Measurements from ENCODE around the gene TIRAP. TPM values are rescaled to one million over a fixed set of nuclear protein-coding genes. Genes with fewer than 3 reads are reported as not detected.

Gene TIRAP
- total RNA-seq, 1 donor from 2014 or later, result 10.0 TPM

DNA sequence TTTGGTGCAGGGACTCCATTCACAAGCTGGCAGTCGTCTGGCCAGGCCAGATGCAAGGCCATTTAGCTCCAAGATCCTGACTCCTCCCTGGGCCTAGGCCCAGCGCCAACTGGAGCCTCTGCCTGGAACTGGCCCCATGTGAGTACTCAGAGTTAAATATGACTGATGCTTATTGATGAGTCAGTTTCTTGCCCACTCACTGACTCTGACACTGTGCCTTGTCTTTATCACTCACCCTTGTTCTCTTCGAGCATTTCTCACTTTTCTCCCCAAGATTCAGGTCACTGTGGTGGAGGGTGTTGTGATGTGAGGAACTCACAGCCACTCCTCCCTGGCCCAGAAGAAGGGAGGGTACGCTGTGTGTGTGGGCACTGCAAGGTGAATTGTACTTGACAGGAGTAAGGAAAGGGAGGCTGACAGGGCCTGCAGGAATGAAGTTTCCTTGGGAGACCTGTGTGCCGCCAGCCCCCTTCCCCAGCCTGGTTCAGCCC is 49.4 kb downstream of the TIRAP start:
- no peak overlapping the region for H3K4me3 Mint-ChIP-seq
- H3K9me3 Mint-ChIP-seq, result no peaks in the 10 kb centered on the region
- no peaks in the 10 kb centered on the region for H3K27me3 Mint-ChIP-seq (ENCODE audit: low read depth)
- peaks cover 12% of the 10 kb centered on the region for H3K36me3 Mint-ChIP-seq
- TF ChIP-seq, protein P1, sequence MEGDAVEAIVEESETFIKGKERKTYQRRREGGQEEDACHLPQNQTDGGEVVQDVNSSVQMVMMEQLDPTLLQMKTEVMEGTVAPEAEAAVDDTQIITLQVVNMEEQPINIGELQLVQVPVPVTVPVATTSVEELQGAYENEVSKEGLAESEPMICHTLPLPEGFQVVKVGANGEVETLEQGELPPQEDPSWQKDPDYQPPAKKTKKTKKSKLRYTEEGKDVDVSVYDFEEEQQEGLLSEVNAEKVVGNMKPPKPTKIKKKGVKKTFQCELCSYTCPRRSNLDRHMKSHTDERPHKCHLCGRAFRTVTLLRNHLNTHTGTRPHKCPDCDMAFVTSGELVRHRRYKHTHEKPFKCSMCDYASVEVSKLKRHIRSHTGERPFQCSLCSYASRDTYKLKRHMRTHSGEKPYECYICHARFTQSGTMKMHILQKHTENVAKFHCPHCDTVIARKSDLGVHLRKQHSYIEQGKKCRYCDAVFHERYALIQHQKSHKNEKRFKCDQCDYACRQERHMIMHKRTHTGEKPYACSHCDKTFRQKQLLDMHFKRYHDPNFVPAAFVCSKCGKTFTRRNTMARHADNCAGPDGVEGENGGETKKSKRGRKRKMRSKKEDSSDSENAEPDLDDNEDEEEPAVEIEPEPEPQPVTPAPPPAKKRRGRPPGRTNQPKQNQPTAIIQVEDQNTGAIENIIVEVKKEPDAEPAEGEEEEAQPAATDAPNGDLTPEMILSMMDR (IDR thresholded peaks at IDR 0.05; ENCODE audit: unreplicated experiment), result no peak
- H3K4me1 Mint-ChIP-seq, result peaks cover 9% of the 10 kb centered on the region
- DNase-seq (ENCODE audit: low spot score in 2 of 2, unreplicated experiment in 2 of 2), result no peak
- no peak overlapping the region for H3K27ac Mint-ChIP-seq

DNA sequence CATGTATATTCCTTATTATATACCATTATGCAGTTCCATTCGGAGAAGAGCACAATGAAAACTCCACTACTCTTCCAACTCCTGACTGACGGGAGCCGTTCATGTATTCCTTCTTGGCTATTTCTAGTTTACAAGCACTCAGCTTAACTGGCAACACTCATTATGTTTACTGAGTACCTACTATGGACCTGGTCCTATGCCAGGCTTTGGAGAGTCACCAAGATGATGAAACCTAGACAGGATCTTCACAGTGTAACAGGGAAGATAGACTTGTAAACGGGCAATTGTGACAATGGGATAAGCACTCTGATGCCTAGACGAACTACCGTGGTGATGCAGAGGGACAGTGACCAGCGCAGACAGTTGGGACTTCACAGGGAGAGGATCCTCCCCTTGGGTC is 50.2 kb downstream of the TIRAP start:
- Mint-ChIP-seq H3K4me3 (no peak overlapping the region), H3K4me1 (peaks cover 15% of the 10 kb centered on the region), H3K27ac (no peak overlapping the region), H3K27me3 (ENCODE audit: low read depth) (no peaks in the 10 kb centered on the region), H3K36me3 (peaks cover 12% of the 10 kb centered on the region), H3K9me3 (no peaks in the 10 kb centered on the region)
- no peak for DNase-seq (ENCODE audit: low spot score in 2 of 2, unreplicated experiment in 2 of 2)
- TF ChIP-seq, protein P1 (IDR thresholded peaks at IDR 0.05; ENCODE audit: unreplicated experiment), result no peak

DNA sequence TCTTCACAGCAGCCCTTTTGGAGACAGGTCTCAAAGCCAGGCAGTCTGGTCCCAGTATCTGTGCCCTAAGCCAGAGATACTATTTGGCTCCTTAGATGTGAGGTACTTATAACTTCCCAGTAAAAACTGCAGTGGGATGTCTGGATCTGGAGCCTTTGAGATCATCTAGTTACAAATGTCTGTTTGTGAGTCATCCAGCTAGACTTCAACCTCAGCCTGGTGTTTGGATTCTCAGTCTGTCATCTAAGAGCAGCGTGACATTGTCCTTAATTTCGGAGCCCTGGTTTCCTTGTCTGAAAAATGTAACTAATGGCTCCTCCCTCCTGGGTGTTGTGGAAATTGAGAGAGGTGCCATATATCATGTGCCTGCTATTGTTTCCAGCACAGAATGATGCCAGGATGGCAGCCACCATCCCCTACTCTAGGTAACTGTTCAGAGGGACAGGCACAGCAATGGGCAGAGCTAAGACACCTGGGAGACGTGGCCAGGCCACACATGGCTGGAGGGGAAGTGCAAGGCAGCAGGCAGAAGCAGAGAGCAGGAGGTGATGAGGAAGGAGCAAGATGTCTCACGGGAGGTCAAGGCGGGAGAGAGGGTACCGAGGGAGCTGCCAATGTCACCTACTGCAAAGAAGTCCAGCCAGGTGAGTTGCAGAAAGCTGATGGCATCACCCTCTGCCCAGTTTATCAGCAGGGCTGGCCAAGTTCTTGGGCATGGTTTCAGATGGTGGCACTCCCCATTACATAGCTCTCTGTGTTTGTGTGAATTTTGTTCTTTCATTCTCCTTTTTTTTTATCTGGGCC is 52.0 kb downstream of the TIRAP start:
- H3K27me3 Mint-ChIP-seq (ENCODE audit: low read depth), result no peaks in the 10 kb centered on the region
- peaks cover 13% of the 10 kb centered on the region for H3K36me3 Mint-ChIP-seq
- no peak for DNase-seq (ENCODE audit: low spot score in 2 of 2, unreplicated experiment in 2 of 2)
- H3K27ac Mint-ChIP-seq, result peak overlapping the region; percentile 9
- H3K4me1 Mint-ChIP-seq, result peaks cover 25% of the 10 kb centered on the region
- no peaks in the 10 kb centered on the region for H3K9me3 Mint-ChIP-seq
- H3K4me3 Mint-ChIP-seq, result no peak overlapping the region
- TF ChIP-seq, protein P1 (IDR thresholded peaks at IDR 0.05; ENCODE audit: unreplicated experiment), result no peak

DNA sequence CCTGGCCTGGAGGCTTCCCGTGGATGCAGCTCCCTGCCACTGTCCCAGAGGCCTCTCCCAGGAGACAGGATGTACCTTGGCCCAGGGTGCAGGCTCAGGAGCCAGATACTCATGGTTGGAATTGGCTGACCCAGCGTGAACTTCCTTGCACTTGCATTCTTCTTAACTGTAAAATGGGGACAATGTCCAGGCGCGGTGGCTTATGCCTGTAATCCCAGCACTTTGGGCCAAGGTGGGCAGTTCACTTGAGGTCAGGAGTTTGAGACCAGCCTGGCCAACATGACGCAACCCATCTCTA is 52.5 kb downstream of the TIRAP start:
- H3K4me3 Mint-ChIP-seq, result no peak overlapping the region
- H3K27me3 Mint-ChIP-seq (ENCODE audit: low read depth), result no peaks in the 10 kb centered on the region
- H3K36me3 Mint-ChIP-seq, result peaks cover 13% of the 10 kb centered on the region
- H3K27ac Mint-ChIP-seq, result no peak overlapping the region
- no peak for DNase-seq (ENCODE audit: low spot score in 2 of 2, unreplicated experiment in 2 of 2)
- no peaks in the 10 kb centered on the region for H3K9me3 Mint-ChIP-seq
- TF ChIP-seq, protein P1 (IDR thresholded peaks at IDR 0.05; ENCODE audit: unreplicated experiment), result no peak
- H3K4me1 Mint-ChIP-seq, result peaks cover 31% of the 10 kb centered on the region

DNA sequence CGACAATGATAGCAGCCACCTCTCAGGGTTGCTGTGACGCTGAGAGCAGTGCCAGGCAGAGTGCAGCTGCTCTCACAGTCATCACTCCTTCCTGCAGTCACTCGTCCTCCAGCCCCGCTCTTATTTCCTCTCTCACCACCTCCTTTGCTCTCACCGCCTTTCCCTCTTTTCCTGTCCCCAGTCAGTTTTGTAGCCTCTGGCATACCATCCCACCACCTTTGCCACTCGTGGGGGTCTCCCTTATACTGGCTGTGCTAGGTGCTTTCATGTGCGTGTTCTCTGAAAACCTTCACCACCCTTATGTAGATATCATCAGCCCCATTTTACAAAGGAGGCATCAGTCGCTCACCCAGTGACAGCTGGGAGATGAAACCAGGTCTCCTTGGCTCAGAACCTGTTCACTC is 53.2 kb downstream of the TIRAP start:
- peak overlapping the region; percentile 67 for H3K27ac Mint-ChIP-seq
- H3K9me3 Mint-ChIP-seq, result no peaks in the 10 kb centered on the region
- H3K4me1 Mint-ChIP-seq, result peaks cover 38% of the 10 kb centered on the region
- DNase-seq (ENCODE audit: low spot score in 2 of 2, unreplicated experiment in 2 of 2), result no peak
- peaks cover 14% of the 10 kb centered on the region for H3K36me3 Mint-ChIP-seq
- H3K27me3 Mint-ChIP-seq (ENCODE audit: low read depth), result no peaks in the 10 kb centered on the region
- H3K4me3 Mint-ChIP-seq, result no peak overlapping the region
- TF ChIP-seq, protein P1 (IDR thresholded peaks at IDR 0.05; ENCODE audit: unreplicated experiment), result no peak
